Osteocyte (in vitro differentiated cells): Measurements from ENCODE around the gene DNASE1L2. TPM values are rescaled to one million over a fixed set of nuclear protein-coding genes. Genes with fewer than 3 reads are reported as not detected.

Source experiments
- DNase-seq: peaks from one replicate; pipeline ENCODE4 v3.0.0; 2021; ENCODE audit warnings: mixed read lengths; ENCODE audit not compliant: unreplicated experiment; ENCODE audit errors: extremely low spot score
- H3K27ac Mint-ChIP-seq: one replicate; pipeline ENCODE4 v1.8.0; 2021; ENCODE audit warnings: mild to moderate bottlenecking, mixed read lengths; ENCODE audit not compliant: unreplicated experiment
- H3K27me3 Mint-ChIP-seq: one replicate; pipeline ENCODE4 v1.8.0; 2021; ENCODE audit warnings: mixed read lengths; ENCODE audit not compliant: unreplicated experiment
- H3K36me3 Mint-ChIP-seq: one replicate; pipeline ENCODE4 v1.8.0; 2021; ENCODE audit warnings: mixed read lengths; ENCODE audit not compliant: unreplicated experiment
- H3K4me1 Mint-ChIP-seq: one replicate; pipeline ENCODE4 v1.8.0; 2021; ENCODE audit warnings: mixed read lengths; ENCODE audit not compliant: unreplicated experiment
- H3K4me3 Mint-ChIP-seq: one replicate; pipeline ENCODE4 v1.8.0; 2021; ENCODE audit warnings: mild to moderate bottlenecking, moderate library complexity, mixed read lengths; ENCODE audit not compliant: unreplicated experiment
- H3K9me3 Mint-ChIP-seq: one replicate; pipeline ENCODE4 v1.8.0; 2021; ENCODE audit warnings: mixed read lengths; ENCODE audit not compliant: unreplicated experiment
- CTCF ChIP-seq: fragments of 200-600 bp; sonication (generic); IDR thresholded peaks from 2 replicates; pipeline ENCODE4 v1.5.0; 2021; ENCODE audit warnings: antibody characterized with exemption, mild to moderate bottlenecking, moderate library complexity
- total RNA-seq: library from RNA; stranded (reverse); gene quantifications from 2 replicates; pipeline ENCODE4 v1.2.1, GENCODE V29; 2021

The DNASE1L2 gene
- total RNA-seq, 1 donor from 2014 or later = 1.7 TPM

- H3K36me3 Mint-ChIP-seq = no peaks in the 10 kb centered on the region
- DNase-seq = no peak
- peaks cover 12% of the 10 kb centered on the region for H3K4me1 Mint-ChIP-seq
- H3K27ac Mint-ChIP-seq = no peak overlapping the region
- no peaks in the 10 kb centered on the region for H3K27me3 Mint-ChIP-seq
- no peaks in the 10 kb centered on the region for H3K9me3 Mint-ChIP-seq
- H3K4me3 Mint-ChIP-seq = no peak overlapping the region
- no peak for TF ChIP-seq CTCF
These were observed 37.2 kb downstream of the DNASE1L2 start for GRCh38 chr16:2273484-2273883.

GRCh38 chr16:2273931-2274330 lies 37.7 kb downstream of the DNASE1L2 start:
- no peak overlapping the region for H3K27ac Mint-ChIP-seq
- H3K27me3 Mint-ChIP-seq = no peaks in the 10 kb centered on the region
- H3K4me3 Mint-ChIP-seq = no peak overlapping the region

GRCh38 chr16:2275476-2276367 lies 39.5 kb downstream of the DNASE1L2 start:
- no peak overlapping the region for H3K27ac Mint-ChIP-seq
- no peaks in the 10 kb centered on the region for H3K9me3 Mint-ChIP-seq
- peaks cover 2% of the 10 kb centered on the region for H3K4me1 Mint-ChIP-seq
- H3K36me3 Mint-ChIP-seq = no peaks in the 10 kb centered on the region
- no peaks in the 10 kb centered on the region for H3K27me3 Mint-ChIP-seq
- DNase-seq = no peak
- no peak for TF ChIP-seq CTCF
- H3K4me3 Mint-ChIP-seq = no peak overlapping the region

More at GRCh38 chr16:2273931-2274330, 37.7 kb downstream of the DNASE1L2 start:
- peaks cover 12% of the 10 kb centered on the region for H3K4me1 Mint-ChIP-seq
- TF ChIP-seq CTCF = no peak
- no peaks in the 10 kb centered on the region for H3K36me3 Mint-ChIP-seq
- DNase-seq = no peak
- no peaks in the 10 kb centered on the region for H3K9me3 Mint-ChIP-seq

GRCh38 chr16:2276368-2277195 lies 40.3 kb downstream of the DNASE1L2 start:
- H3K4me3 Mint-ChIP-seq = no peak overlapping the region
- H3K36me3 Mint-ChIP-seq = no peaks in the 10 kb centered on the region
- no peak for DNase-seq
- no peaks in the 10 kb centered on the region for H3K9me3 Mint-ChIP-seq
- TF ChIP-seq CTCF = no peak
- H3K4me1 Mint-ChIP-seq = no peaks in the 10 kb centered on the region
- H3K27ac Mint-ChIP-seq = no peak overlapping the region
- H3K27me3 Mint-ChIP-seq = no peaks in the 10 kb centered on the region
